SJSA1 (cell line): Measurements from ENCODE around the gene TMPRSS11D. TPM values are rescaled to one million over a fixed set of nuclear protein-coding genes. Genes with fewer than 3 reads are reported as not detected.

Experiments used
- DNase-seq, 2 experiments: peaks; one replicate each; pipeline ENCODE4 v3.0.0-alpha.2; 2015 to 2020; ENCODE audit warnings: low spot score in 2 of 2, low read depth in 1 of 2
- H3K27ac ChIP-seq: fragments of 250-450 bp; sonication (Bioruptor Pico); 2 replicates; pipeline ENCODE4 v1.5.1; 2020; ENCODE audit warnings: mild to moderate bottlenecking, moderate library complexity
- H3K27me3 ChIP-seq: fragments of 250-450 bp; sonication (Bioruptor Pico); replicated peaks from 2 replicates; pipeline ENCODE4 v1.5.1; 2020; ENCODE audit warnings: mild to moderate bottlenecking, moderate library complexity
- H3K36me3 ChIP-seq: fragments of 250-450 bp; sonication (Bioruptor Pico); 2 replicates; pipeline ENCODE4 v1.5.1; 2020; ENCODE audit warnings: mild to moderate bottlenecking
- H3K4me1 ChIP-seq: fragments of 250-450 bp; sonication (Bioruptor Pico); replicated peaks from 2 replicates; pipeline ENCODE4 v1.6.1; 2021; ENCODE audit warnings: mild to moderate bottlenecking
- H3K4me3 ChIP-seq: fragments of 250-450 bp; sonication (Bioruptor Pico); 2 replicates; pipeline ENCODE4 v1.5.1; 2020; ENCODE audit warnings: mild to moderate bottlenecking
- H3K9me3 ChIP-seq: fragments of 250-450 bp; sonication (Bioruptor Pico); replicated peaks from 2 replicates; pipeline ENCODE4 v1.5.1; 2020; ENCODE audit warnings: mild to moderate bottlenecking
- total RNA-seq: library from RNA; depleted of rRNA; stranded (reverse); fragments of >200 nt; shearing (Covaris generic); gene quantifications from 2 replicates; pipeline ENCODE4 v1.2.3, GENCODE V29; 2014; rRNA removed

Gene TMPRSS11D
- not detected in 2 replicates for total RNA-seq

- Histone ChIP-seq H3K27ac (no peak within 1 kb of the TSS), H3K9me3 (no peaks in the 10 kb centered on the region), H3K36me3 (no peaks in the 10 kb centered on the region), H3K27me3 (no peaks in the 10 kb centered on the region), H3K4me3 (no peak within 1 kb of the TSS), H3K4me1 (peaks cover 18% of the 10 kb centered on the region)
- no peak for DNase-seq
These were observed at the start of gene TMPRSS11D for GRCh38 chr4:67883902-67884301. TSS of gene TMPRSS11D (minus strand) at chr4:67884002. CDS start at chr4:67883933, 69 bp downstream.

GRCh38 chr4:67933038-67933437 is 49.2 kb upstream of the TMPRSS11D start:
- H3K4me1 ChIP-seq, result no peaks in the 10 kb centered on the region
- no peaks in the 10 kb centered on the region for H3K9me3 ChIP-seq
- H3K27me3 ChIP-seq, result no peaks in the 10 kb centered on the region; the same call in 1 of the 2 replicates
- no peak overlapping the region for H3K4me3 ChIP-seq
- DNase-seq, result no peak
- no peaks in the 10 kb centered on the region for H3K36me3 ChIP-seq
- H3K27ac ChIP-seq, result no peak overlapping the region

GRCh38 chr4:67931256-67931655 is 47.5 kb upstream of the TMPRSS11D start:
- no peaks in the 10 kb centered on the region for H3K9me3 ChIP-seq
- H3K27me3 ChIP-seq, result no peaks in the 10 kb centered on the region; the same call in 1 of the 2 replicates
- DNase-seq, result no peak
- no peaks in the 10 kb centered on the region for H3K36me3 ChIP-seq
- H3K4me1 ChIP-seq, result no peaks in the 10 kb centered on the region
- H3K4me3 ChIP-seq, result no peak overlapping the region
- H3K27ac ChIP-seq, result no peak overlapping the region

GRCh38 chr4:67929426-67929825 is 45.6 kb upstream of the TMPRSS11D start:
- no peaks in the 10 kb centered on the region for H3K4me1 ChIP-seq
- no peak overlapping the region for H3K4me3 ChIP-seq
- H3K36me3 ChIP-seq, result no peaks in the 10 kb centered on the region
- no peak for DNase-seq
- no peak overlapping the region for H3K27ac ChIP-seq
- H3K27me3 ChIP-seq, result no peaks in the 10 kb centered on the region; the same call in 1 of the 2 replicates
- no peaks in the 10 kb centered on the region for H3K9me3 ChIP-seq

- Histone ChIP-seq H3K27ac (no peak overlapping the region), H3K9me3 (no peaks in the 10 kb centered on the region), H3K4me3 (no peak overlapping the region), H3K4me1 (no peaks in the 10 kb centered on the region), H3K36me3 (no peaks in the 10 kb centered on the region), H3K27me3 (no peaks in the 10 kb centered on the region)
- DNase-seq, result no peak
These were observed 44.7 kb upstream of the TMPRSS11D start for GRCh38 chr4:67928546-67928945.

- H3K4me3 ChIP-seq, result no peak overlapping the region
- no peak for DNase-seq
- H3K27ac ChIP-seq, result no peak overlapping the region
- no peaks in the 10 kb centered on the region for H3K9me3 ChIP-seq
- H3K36me3 ChIP-seq, result no peaks in the 10 kb centered on the region
- no peaks in the 10 kb centered on the region for H3K27me3 ChIP-seq
- H3K4me1 ChIP-seq, result no peaks in the 10 kb centered on the region
These were observed 43.4 kb upstream of the TMPRSS11D start for GRCh38 chr4:67927251-67927650.

GRCh38 chr4:67926485-67926884 is 42.7 kb upstream of the TMPRSS11D start:
- DNase-seq, result no peak
- no peak overlapping the region for H3K4me3 ChIP-seq

GRCh38 chr4:67922697-67923096 is 38.9 kb upstream of the TMPRSS11D start:
- Histone ChIP-seq H3K27me3 (no peaks in the 10 kb centered on the region), H3K4me1 (no peaks in the 10 kb centered on the region), H3K9me3 (no peaks in the 10 kb centered on the region), H3K36me3 (no peaks in the 10 kb centered on the region), H3K4me3 (no peak overlapping the region), H3K27ac (no peak overlapping the region)
- no peak for DNase-seq

More at GRCh38 chr4:67926485-67926884, 42.7 kb upstream of the TMPRSS11D start:
- H3K27ac ChIP-seq, result no peak overlapping the region
- H3K36me3 ChIP-seq, result no peaks in the 10 kb centered on the region
- no peaks in the 10 kb centered on the region for H3K27me3 ChIP-seq
- H3K4me1 ChIP-seq, result no peaks in the 10 kb centered on the region
- H3K9me3 ChIP-seq, result no peaks in the 10 kb centered on the region

- no peak overlapping the region for H3K27ac ChIP-seq
- H3K9me3 ChIP-seq, result no peaks in the 10 kb centered on the region
- no peaks in the 10 kb centered on the region for H3K36me3 ChIP-seq
- H3K4me3 ChIP-seq, result no peak overlapping the region
- no peaks in the 10 kb centered on the region for H3K27me3 ChIP-seq
- no peak for DNase-seq
- no peaks in the 10 kb centered on the region for H3K4me1 ChIP-seq
These were observed 34.6 kb upstream of the TMPRSS11D start for GRCh38 chr4:67918428-67918827.

GRCh38 chr4:67915400-67915966 is 31.7 kb upstream of the TMPRSS11D start:
- DNase-seq, result no peak
- Histone ChIP-seq H3K4me1 (no peaks in the 10 kb centered on the region), H3K36me3 (no peaks in the 10 kb centered on the region), H3K4me3 (no peak overlapping the region), H3K27me3 (peaks cover 10% of the 10 kb centered on the region), H3K27ac (no peak overlapping the region), H3K9me3 (no peaks in the 10 kb centered on the region)

- H3K27me3 ChIP-seq, result peaks cover 10% of the 10 kb centered on the region
- DNase-seq, result no peak
- no peaks in the 10 kb centered on the region for H3K36me3 ChIP-seq
- no peak overlapping the region for H3K27ac ChIP-seq
- no peaks in the 10 kb centered on the region for H3K9me3 ChIP-seq
- no peaks in the 10 kb centered on the region for H3K4me1 ChIP-seq
- H3K4me3 ChIP-seq, result no peak overlapping the region
These were observed 28.3 kb upstream of the TMPRSS11D start for GRCh38 chr4:67912080-67912479.

GRCh38 chr4:67911638-67912037 is 27.8 kb upstream of the TMPRSS11D start:
- Histone ChIP-seq H3K36me3 (no peaks in the 10 kb centered on the region), H3K9me3 (no peaks in the 10 kb centered on the region), H3K27me3 (peaks cover 10% of the 10 kb centered on the region), H3K4me3 (no peak overlapping the region), H3K4me1 (no peaks in the 10 kb centered on the region), H3K27ac (no peak overlapping the region)
- DNase-seq, result no peak

GRCh38 chr4:67911141-67911540 is 27.3 kb upstream of the TMPRSS11D start:
- no peaks in the 10 kb centered on the region for H3K9me3 ChIP-seq
- H3K4me3 ChIP-seq, result no peak overlapping the region
- peaks cover 10% of the 10 kb centered on the region for H3K27me3 ChIP-seq
- no peaks in the 10 kb centered on the region for H3K4me1 ChIP-seq
- DNase-seq, result no peak
- H3K36me3 ChIP-seq, result no peaks in the 10 kb centered on the region
- H3K27ac ChIP-seq, result no peak overlapping the region

GRCh38 chr4:67910585-67910905 is 26.7 kb upstream of the TMPRSS11D start:
- Histone ChIP-seq H3K27ac (no peak overlapping the region), H3K36me3 (no peaks in the 10 kb centered on the region), H3K9me3 (no peaks in the 10 kb centered on the region), H3K27me3 (peaks cover 10% of the 10 kb centered on the region), H3K4me1 (no peaks in the 10 kb centered on the region), H3K4me3 (no peak overlapping the region)
- no peak for DNase-seq
